Brain microvascular endothelial cell (primary cell): ENCODE measurements around the gene BASP1.

ENCODE experiments used
- DNase-seq: peaks from one replicate; pipeline ENCODE4 v3.0.0-alpha.2; 2020
- H3K27ac ChIP-seq: fragments of 250-450 bp; sonication (Bioruptor Pico); 2 replicates; pipeline ENCODE4 v1.5.1; 2020; ENCODE audit warnings: mild to moderate bottlenecking, moderate library complexity
- H3K27me3 ChIP-seq: fragments of 250-450 bp; sonication (Bioruptor Pico); replicated peaks from 2 replicates; pipeline ENCODE4 v1.5.1; 2020; ENCODE audit warnings: mild to moderate bottlenecking
- H3K36me3 ChIP-seq: fragments of 250-450 bp; sonication (Bioruptor Pico); replicated peaks from 2 replicates; pipeline ENCODE4 v1.5.1; 2020; ENCODE audit warnings: mild to moderate bottlenecking
- H3K4me3 ChIP-seq: 2 replicates; pipeline ENCODE4 v1.5.1; 2011; ENCODE audit warnings: low read depth, mild to moderate bottlenecking, control low read depth, low read length, moderate library complexity
- CTCF ChIP-seq: IDR thresholded peaks from 2 replicates; pipeline ENCODE4 v1.5.1; 2011; ENCODE audit warnings: low read depth, mild to moderate bottlenecking, moderate library complexity, low read length, control low read depth, inconsistent platforms; ENCODE audit errors: missing control alignments
- in situ Hi-C: cut with HindIII; loops from 2 replicates; pipeline ENCODE4 v1.10.0; 2017; ENCODE audit warnings: low sequenced_read_pairs, low pct_ligation_motif_present

Gene BASP1

GRCh38 chr5:17230808-17231525, 13.5 kb downstream of the BASP1 start:
- no peak for TF ChIP-seq CTCF
- no peak overlapping the region for H3K27ac ChIP-seq
- H3K4me3 ChIP-seq: no peak overlapping the region
- H3K27me3 ChIP-seq: no peaks in the 10 kb centered on the region
- no peak for DNase-seq
- in situ Hi-C loops: loop anchor here (25.0 kb wide), 1 partner anchor 156 kb away; no protein-coding TSS in a partner anchor
- H3K36me3 ChIP-seq: peaks cover 32% of the 10 kb centered on the region

- Histone ChIP-seq H3K36me3 (peaks cover 32% of the 10 kb centered on the region), H3K27ac (no peak overlapping the region), H3K27me3 (no peaks in the 10 kb centered on the region), H3K4me3 (no peak overlapping the region)
- TF ChIP-seq CTCF: no peak
- in situ Hi-C loops: loop anchor here (25.0 kb wide), 1 partner anchor 155 kb away; no protein-coding TSS in a partner anchor
- no peak for DNase-seq
Observed at GRCh38 chr5:17232405-17232804, 15.0 kb downstream of the BASP1 start.

- no peak for TF ChIP-seq CTCF
- Histone ChIP-seq H3K27me3 (no peaks in the 10 kb centered on the region), H3K36me3 (peaks cover 26% of the 10 kb centered on the region), H3K27ac (no peak overlapping the region), H3K4me3 (no peak overlapping the region)
- in situ Hi-C loops: loop anchor here (25.0 kb wide), 1 partner anchor 154 kb away; no protein-coding TSS in a partner anchor
- no peak for DNase-seq
Observed at GRCh38 chr5:17233488-17233887, 16.1 kb downstream of the BASP1 start.

GRCh38 chr5:17234374-17234773, 16.9 kb downstream of the BASP1 start:
- H3K27me3 ChIP-seq: no peaks in the 10 kb centered on the region
- in situ Hi-C loops: loop anchor here (25.0 kb wide), 1 partner anchor 153 kb away; no protein-coding TSS in a partner anchor
- H3K27ac ChIP-seq: no peak overlapping the region
- H3K4me3 ChIP-seq: no peak overlapping the region
- peaks cover 22% of the 10 kb centered on the region for H3K36me3 ChIP-seq
- no peak for TF ChIP-seq CTCF
- DNase-seq: no peak

- Histone ChIP-seq H3K27me3 (no peaks in the 10 kb centered on the region), H3K4me3 (no peak overlapping the region), H3K27ac (no peak overlapping the region), H3K36me3 (peaks cover 18% of the 10 kb centered on the region)
- DNase-seq: no peak
- in situ Hi-C loops: loop anchor here (25.0 kb wide), 1 partner anchor 151 kb away; no protein-coding TSS in a partner anchor
- no peak for TF ChIP-seq CTCF
Observed at GRCh38 chr5:17235731-17236330, 18.4 kb downstream of the BASP1 start.
